Endodermal cell (in vitro differentiated cells): ENCODE data around the gene PAXIP1. TPM values are rescaled to one million over a fixed set of nuclear protein-coding genes. Genes with fewer than 3 reads are reported as not detected.

Experiments used
- DNase-seq: peaks from one replicate; pipeline ENCODE4 v3.0.0-alpha.2; 2017
- H3K27ac ChIP-seq: 2 replicates; pipeline ENCODE4 v1.5.1; 2013; ENCODE audit warnings: mild to moderate bottlenecking, low read depth, low read length, moderate library complexity
- H3K27me3 ChIP-seq: 2 replicates; pipeline ENCODE4 v1.6.1; 2013; ENCODE audit warnings: mild to moderate bottlenecking, low read length, moderate library complexity; ENCODE audit not compliant: insufficient read depth, control insufficient read depth, poor library complexity, severe bottlenecking
- H3K36me3 ChIP-seq: 2 replicates; pipeline ENCODE4 v1.7.0; 2013; ENCODE audit warnings: mild to moderate bottlenecking, low read length, moderate library complexity; ENCODE audit not compliant: control insufficient read depth, insufficient read depth
- H3K4me1 ChIP-seq: one replicate; pipeline ENCODE4 v1.7.0; 2013; ENCODE audit warnings: low read length; ENCODE audit not compliant: control insufficient read depth, insufficient read depth
- H3K4me3 ChIP-seq: 2 replicates; pipeline ENCODE4 v1.5.1; 2013; ENCODE audit warnings: mild to moderate bottlenecking, low read length, moderate library complexity
- H3K9ac ChIP-seq: 2 replicates; pipeline ENCODE4 v1.6.1; 2013; ENCODE audit warnings: mild to moderate bottlenecking, low read length, moderate library complexity; ENCODE audit not compliant: poor library complexity, severe bottlenecking; ENCODE audit errors: extremely low read depth
- H3K9me3 ChIP-seq: 2 replicates; pipeline ENCODE4 v1.6.1; 2013; ENCODE audit warnings: mild to moderate bottlenecking, low read length, moderate library complexity; ENCODE audit not compliant: control insufficient read depth
- H3K27ac Mint-ChIP-seq: 2 replicates; pipeline ENCODE4 v1.8.0; 2020; ENCODE audit warnings: mixed read lengths
- H3K27me3 Mint-ChIP-seq: 2 replicates; pipeline ENCODE4 v1.8.0; 2021; ENCODE audit warnings: mild to moderate bottlenecking, mixed read lengths; ENCODE audit not compliant: insufficient read depth
- H3K36me3 Mint-ChIP-seq: 2 replicates; pipeline ENCODE4 v1.8.0; 2020; ENCODE audit warnings: low read depth, mixed read lengths
- H3K4me1 Mint-ChIP-seq: 2 replicates; pipeline ENCODE4 v1.8.0; 2020; ENCODE audit warnings: mixed read lengths
- H3K4me3 Mint-ChIP-seq: 2 replicates; pipeline ENCODE4 v1.8.0; 2020; ENCODE audit warnings: mild to moderate bottlenecking, moderate library complexity, mixed read lengths
- H3K9me3 Mint-ChIP-seq: 2 replicates; pipeline ENCODE4 v1.8.0; 2020; ENCODE audit warnings: mild to moderate bottlenecking, mixed read lengths
- CTCF ChIP-seq: fragments of 200-600 bp; sonication (generic); conservative IDR thresholded peaks from 2 replicates; pipeline ENCODE4 v1.5.0; 2021; ENCODE audit warnings: antibody characterized with exemption, mild to moderate bottlenecking
- WGBS, 2 experiments: methylation state at CpG; one replicate each; pipeline versions ENCODE4 v1.1.5 to v1.1.7; 2013; ENCODE audit warnings: missing lambda C conversion rate in 2 of 2, mixed read lengths in 1 of 2; ENCODE audit not compliant: insufficient coverage in 1 of 2, insufficient read length in 1 of 2; 5-methylcytosine and 5-hydroxymethylcytosine counted together
- total RNA-seq, 2 donors: library from RNA; stranded (reverse); fragmentation: NEBNext Ultra II Directional in 1 of 2; extraction: Animal tissue kit (Norgen Biotek cat#: 25700) in 1 of 2; gene quantifications; 2 replicates in 1 of 2; 3 replicates in 1 of 2; pipeline ENCODE4 v1.2.1, GENCODE V29; 2021

Gene PAXIP1
- total RNA-seq, 2 donors from 2014 or later = 33.4 to 35.0 TPM

DNA sequence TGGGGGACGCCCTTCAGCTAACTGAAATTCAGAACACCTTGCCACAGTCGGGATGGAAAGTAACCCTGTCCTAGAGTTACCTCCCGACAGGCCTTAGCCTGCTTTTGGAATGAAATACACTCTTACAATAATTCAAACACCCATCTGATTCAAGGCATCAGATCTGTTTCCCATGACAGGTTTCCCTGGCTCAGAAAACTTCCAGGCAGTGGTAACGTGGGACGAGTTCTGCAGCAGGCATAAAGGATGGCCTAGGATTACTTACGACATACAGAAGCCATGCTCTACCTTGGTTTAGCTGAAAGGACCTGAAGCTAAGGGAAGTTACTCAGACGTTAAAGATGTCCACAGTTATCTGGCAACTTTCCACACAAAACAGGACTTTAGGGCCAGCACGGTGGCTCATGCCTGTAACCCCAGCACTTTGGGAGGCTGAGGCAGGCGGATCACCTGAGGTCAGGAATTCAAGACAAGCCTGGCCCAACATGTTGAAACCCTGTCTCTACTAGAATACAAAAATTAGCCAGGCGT lies 5.0 kb downstream of the PAXIP1 start:
- peaks cover 41% of the 10 kb centered on the region for H3K36me3 ChIP-seq
- no peak overlapping the region for H3K4me3 ChIP-seq
- H3K27me3 Mint-ChIP-seq = no peaks in the 10 kb centered on the region
- TF ChIP-seq CTCF = no peak
- H3K4me1 ChIP-seq = peaks cover 8% of the 10 kb centered on the region
- peaks cover 36% of the 10 kb centered on the region for H3K36me3 Mint-ChIP-seq
- DNase-seq = no peak
- no peak overlapping the region for H3K27ac ChIP-seq
- H3K9ac ChIP-seq = no peak overlapping the region
- peaks cover 31% of the 10 kb centered on the region for H3K4me1 Mint-ChIP-seq
- no peaks in the 10 kb centered on the region for H3K9me3 Mint-ChIP-seq
- H3K27me3 ChIP-seq = no peaks in the 10 kb centered on the region
- 90 to 93% methylated on average over 9 to 10 of the region's 10 CpGs for WGBS, 2 experiments
- H3K27ac Mint-ChIP-seq = no peak overlapping the region
- no peak overlapping the region for H3K4me3 Mint-ChIP-seq
- no peaks in the 10 kb centered on the region for H3K9me3 ChIP-seq

DNA sequence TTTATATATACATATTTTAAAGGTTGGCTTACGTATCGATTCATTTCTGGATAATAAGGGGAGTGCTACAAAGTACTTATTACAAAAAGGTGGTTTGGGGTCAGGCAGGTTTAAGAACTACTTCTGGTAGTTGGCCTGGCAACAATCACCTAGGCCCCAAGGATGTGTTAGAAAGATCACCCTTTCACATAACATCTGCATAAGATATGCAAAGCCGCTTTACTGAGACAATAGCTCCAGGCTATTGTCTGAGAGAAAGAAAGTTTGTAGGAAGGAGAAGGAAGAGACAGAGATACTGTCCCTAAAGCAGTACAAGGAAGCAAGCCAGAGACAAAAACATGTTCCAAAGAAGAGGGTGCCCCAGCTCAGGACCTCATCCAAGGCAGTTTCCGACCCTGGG lies 6.2 kb downstream of the PAXIP1 start:
- Histone ChIP-seq H3K9me3 (no peaks in the 10 kb centered on the region), H3K27ac (peak overlapping the region; percentile 5), H3K4me3 (peak overlapping the region; percentile 65), H3K9ac (peak overlapping the region; percentile 6), H3K36me3 (peaks cover 50% of the 10 kb centered on the region), H3K4me1 (peaks cover 8% of the 10 kb centered on the region), H3K27me3 (no peaks in the 10 kb centered on the region)
- peak; percentile 65 for DNase-seq
- H3K9me3 Mint-ChIP-seq = no peaks in the 10 kb centered on the region
- TF ChIP-seq CTCF = no peak
- H3K4me1 Mint-ChIP-seq = peaks cover 29% of the 10 kb centered on the region
- peaks cover 46% of the 10 kb centered on the region for H3K36me3 Mint-ChIP-seq
- H3K27me3 Mint-ChIP-seq = no peaks in the 10 kb centered on the region
- WGBS, 2 experiments = 53 to 64% methylated on average over 1 to 4 of the region's 4 CpGs
- H3K4me3 Mint-ChIP-seq = peak overlapping the region; percentile 18
- peak overlapping the region; percentile 92 for H3K27ac Mint-ChIP-seq

DNA sequence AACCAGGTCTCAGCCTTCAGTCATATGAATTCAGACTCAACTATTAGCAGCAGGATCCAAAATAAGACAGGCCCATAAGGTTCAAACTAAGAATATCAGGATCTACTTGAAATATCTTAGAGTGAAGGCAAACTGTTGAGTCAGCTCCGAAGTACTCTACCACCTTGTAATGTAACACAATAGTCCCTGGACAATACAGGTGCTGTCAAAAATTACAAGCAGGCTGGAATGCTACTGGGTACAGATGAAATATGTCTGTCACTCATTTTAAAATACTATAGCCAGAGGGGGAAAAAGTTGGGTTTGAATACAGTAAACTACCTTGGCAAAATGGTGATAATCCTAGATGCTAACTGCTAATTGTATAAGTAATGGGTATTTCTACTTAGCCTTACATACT lies 6.8 kb downstream of the PAXIP1 start:
- H3K27me3 Mint-ChIP-seq = no peaks in the 10 kb centered on the region
- Histone ChIP-seq H3K9ac (no peak overlapping the region), H3K4me3 (no peak overlapping the region), H3K27me3 (no peaks in the 10 kb centered on the region), H3K36me3 (peaks cover 57% of the 10 kb centered on the region), H3K27ac (no peak overlapping the region), H3K9me3 (no peaks in the 10 kb centered on the region), H3K4me1 (peaks cover 8% of the 10 kb centered on the region)
- 89 to 100% methylated on average over 1 of the region's 1 CpG for WGBS, 2 experiments
- H3K36me3 Mint-ChIP-seq = peaks cover 53% of the 10 kb centered on the region
- DNase-seq = no peak
- no peak overlapping the region for H3K27ac Mint-ChIP-seq
- no peak overlapping the region for H3K4me3 Mint-ChIP-seq
- H3K9me3 Mint-ChIP-seq = no peaks in the 10 kb centered on the region
- TF ChIP-seq CTCF = no peak
- peaks cover 28% of the 10 kb centered on the region for H3K4me1 Mint-ChIP-seq
